Measurements from ENCODE around the gene CPA5.
"Not testable (repeated sequence)": the region's sequence is repeated elsewhere in the genome, so short reads cannot be mapped to it uniquely, and the experiment has no call there.

Gene CPA5

DNA sequence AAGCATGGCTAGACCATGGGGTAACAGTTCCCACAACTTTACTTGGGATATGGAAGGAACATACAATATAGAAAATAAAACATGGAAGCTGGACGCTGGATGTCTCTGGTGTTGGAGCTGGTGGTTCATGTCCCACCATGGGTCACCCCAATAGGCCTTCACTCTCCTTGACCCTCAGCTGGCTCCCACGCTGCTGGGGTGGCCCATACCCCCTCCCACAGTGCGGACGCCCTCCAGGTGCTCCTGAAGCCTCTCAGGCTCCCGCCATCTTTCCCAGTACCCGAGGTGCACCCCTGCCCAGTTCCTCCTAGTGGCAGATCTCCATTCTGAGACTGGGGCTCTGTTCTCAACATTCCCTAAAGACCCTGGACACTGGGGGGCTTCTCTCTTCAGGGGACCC lies 29.9 kb downstream of the CPA5 start:
- DNase-seq (ENCODE audit: low read depth): no peak
- H3K4me3 ChIP-seq (ENCODE audit: control insufficient read depth, low read depth, low read length): no peak overlapping the region
- no peak for TF ChIP-seq CTCF (conservative IDR thresholded peaks at IDR 0.05; ENCODE audit: control insufficient read depth, insufficient read depth, low read depth, low read length)

- not testable (repeated sequence) for DNase-seq (ENCODE audit: low read depth)
Observed at GRCh38 chr7:130376461-130376860, 31.8 kb downstream of the CPA5 start.

DNA sequence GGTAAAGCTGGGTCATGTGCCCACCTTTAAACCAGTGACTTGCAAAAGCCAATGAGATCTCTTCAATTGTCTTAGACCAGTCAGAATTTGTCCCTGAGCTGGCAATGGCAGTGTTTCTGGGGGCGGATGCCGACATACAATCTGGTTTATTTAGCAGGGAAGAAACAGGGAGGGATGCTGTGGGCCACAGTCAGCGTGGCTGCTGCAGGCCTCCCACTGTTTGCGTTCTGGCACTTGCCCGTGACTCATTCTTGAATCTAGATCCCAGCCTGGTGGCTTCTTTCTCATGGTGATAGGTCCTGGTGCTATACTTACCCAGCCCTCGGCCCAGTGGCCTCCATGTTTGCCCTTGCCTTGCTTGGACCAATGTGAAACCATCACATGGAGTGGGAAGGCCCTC lies 32.6 kb downstream of the CPA5 start:
- no peak for TF ChIP-seq CTCF (conservative IDR thresholded peaks at IDR 0.05; ENCODE audit: control insufficient read depth, insufficient read depth, low read depth, low read length)
- H3K4me3 ChIP-seq (ENCODE audit: control insufficient read depth, low read depth, low read length): no peak overlapping the region
- DNase-seq (ENCODE audit: low read depth): no peak

More at GRCh38 chr7:130376461-130376860, 31.8 kb downstream of the CPA5 start:
- not testable (repeated sequence) for H3K4me3 ChIP-seq (ENCODE audit: control insufficient read depth, low read depth, low read length)

GRCh38 chr7:130379019-130379418 lies 34.4 kb downstream of the CPA5 start:
- no peak for TF ChIP-seq CTCF (conservative IDR thresholded peaks at IDR 0.05; ENCODE audit: control insufficient read depth, insufficient read depth, low read depth, low read length)
- H3K4me3 ChIP-seq (ENCODE audit: control insufficient read depth, low read depth, low read length): no peak overlapping the region
- no peak for DNase-seq (ENCODE audit: low read depth)

DNA sequence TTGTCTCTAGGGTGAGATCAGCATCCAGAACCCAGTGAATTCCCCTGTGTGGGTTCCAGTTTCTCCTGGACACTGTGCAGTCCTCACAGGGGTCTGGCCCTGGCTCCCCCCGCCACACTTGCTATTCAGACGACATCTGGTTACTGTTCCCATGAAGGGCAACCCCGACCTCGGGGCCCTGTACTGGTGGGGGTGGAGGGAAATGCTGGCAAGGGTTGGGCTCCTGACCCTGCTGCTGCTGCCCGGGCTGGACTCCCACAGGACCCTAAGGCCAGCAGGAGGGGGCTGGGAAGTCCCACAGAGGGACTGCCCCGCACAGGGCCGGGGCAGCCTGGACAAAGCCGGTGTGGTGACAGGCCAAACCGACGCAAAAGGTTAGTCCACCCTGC lies 34.9 kb downstream of the CPA5 start:
- no peak for TF ChIP-seq CTCF (conservative IDR thresholded peaks at IDR 0.05; ENCODE audit: control insufficient read depth, insufficient read depth, low read depth, low read length)
- H3K4me3 ChIP-seq (ENCODE audit: control insufficient read depth, low read depth, low read length): no peak overlapping the region
- no peak for DNase-seq (ENCODE audit: low read depth)

DNA sequence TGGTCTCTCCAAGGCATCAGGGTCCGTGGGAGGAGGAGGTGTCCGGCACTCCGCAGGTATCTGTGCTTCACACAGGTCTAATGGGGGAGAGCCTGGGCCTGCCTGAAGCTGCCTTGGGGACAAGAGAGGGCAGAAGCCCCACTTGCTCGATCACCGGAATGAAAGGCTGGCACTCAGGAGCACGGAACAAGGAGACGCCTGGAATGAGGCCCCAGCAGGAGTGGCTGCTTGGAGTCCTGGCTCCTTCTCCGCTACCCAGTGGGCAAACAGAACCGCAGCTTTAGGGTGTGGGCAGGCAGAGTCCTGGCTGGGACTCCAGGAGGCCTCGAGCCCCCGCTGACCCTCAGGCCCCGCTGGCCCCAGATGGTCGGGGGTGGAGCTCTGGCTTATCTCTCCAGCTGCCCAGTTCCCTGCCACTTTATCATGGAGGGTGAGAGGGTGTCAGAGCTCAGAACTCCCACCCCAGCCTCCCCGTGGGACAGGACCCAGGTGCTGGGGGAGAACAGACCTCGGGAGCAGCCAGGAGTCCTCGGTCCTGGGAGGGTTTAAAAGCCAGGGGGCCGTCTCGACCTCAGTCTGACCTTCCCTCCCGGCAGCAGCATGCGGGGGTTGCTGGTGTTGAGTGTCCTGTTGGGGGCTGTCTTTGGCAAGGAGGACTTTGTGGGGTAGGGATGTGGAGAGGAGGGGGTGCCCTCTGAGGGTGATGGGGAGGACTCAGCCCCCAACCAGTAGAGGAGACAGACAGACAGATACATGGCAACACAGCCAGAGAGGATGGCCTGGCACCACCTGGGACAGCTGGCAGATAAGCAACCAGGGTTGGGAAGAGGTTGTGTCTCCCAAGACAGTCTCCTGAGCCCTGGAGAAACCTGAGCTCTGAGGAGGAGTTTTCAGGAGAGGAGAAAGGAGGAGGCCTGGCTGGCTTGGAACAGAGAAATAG lies 35.6 kb downstream of the CPA5 start, which contains the start of gene CPA1:
TSS of gene CPA1 (plus strand) at position 574 of the 940 bp plus-strand sequence. CDS start at position 601, 27 bp downstream.
- DNase-seq (ENCODE audit: low read depth): no peak
- TF ChIP-seq CTCF (conservative IDR thresholded peaks at IDR 0.05; ENCODE audit: control insufficient read depth, insufficient read depth, low read depth, low read length): no peak
- H3K4me3 ChIP-seq (ENCODE audit: control insufficient read depth, low read depth, low read length): no peak within 1 kb of the TSS

DNA sequence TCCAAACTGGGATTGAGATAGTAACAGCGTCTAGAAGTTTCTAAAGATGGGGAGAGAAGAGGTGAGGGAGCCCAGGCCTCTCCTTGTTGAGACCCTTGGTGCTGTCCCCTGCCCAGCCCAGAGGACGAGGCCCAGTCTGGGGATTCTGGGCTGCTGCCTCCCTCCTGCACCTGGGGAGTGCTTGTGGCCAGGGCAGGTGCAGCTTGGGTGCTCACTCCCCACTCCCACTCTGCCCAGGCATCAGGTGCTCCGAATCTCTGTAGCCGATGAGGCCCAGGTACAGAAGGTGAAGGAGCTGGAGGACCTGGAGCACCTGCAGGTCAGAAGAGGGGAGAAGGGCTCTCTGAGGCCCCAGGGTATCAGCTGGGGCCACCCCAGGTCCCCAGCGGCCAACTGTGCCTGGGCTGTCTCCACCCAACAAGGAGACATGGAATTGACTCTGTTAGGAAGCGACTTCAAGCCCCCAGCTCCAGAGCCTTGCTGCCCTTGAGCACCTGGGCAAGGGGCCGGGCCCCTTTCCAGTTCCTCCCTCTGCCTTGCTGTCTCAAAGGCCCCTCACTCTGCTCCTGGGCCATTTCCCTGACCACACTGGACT lies 36.3 kb downstream of the CPA5 start:
- no peak for DNase-seq (ENCODE audit: low read depth)
- no peak for TF ChIP-seq CTCF (conservative IDR thresholded peaks at IDR 0.05; ENCODE audit: control insufficient read depth, insufficient read depth, low read depth, low read length)

More for the DNA sequence above, 36.3 kb downstream of the CPA5 start:
- H3K4me3 ChIP-seq (ENCODE audit: control insufficient read depth, low read depth, low read length): no peak overlapping the region
